SJCRH30 (cell line): ENCODE results near the gene DIO3. TPM values are rescaled to one million over a fixed set of nuclear protein-coding genes. Genes with fewer than 3 reads are reported as not detected.

ENCODE experiments used
- DNase-seq, 2 experiments: peaks; one replicate each; pipeline ENCODE4 v3.0.0-alpha.2; 2015 to 2020
- H3K27ac ChIP-seq: fragments of 250-450 bp; sonication (Bioruptor Pico); 2 replicates; pipeline ENCODE4 v1.5.1; 2020; ENCODE audit warnings: mild to moderate bottlenecking, moderate library complexity
- H3K27me3 ChIP-seq: fragments of 250-450 bp; sonication (Bioruptor Pico); 2 replicates; pipeline ENCODE4 v1.5.1; 2020; ENCODE audit warnings: mild to moderate bottlenecking, moderate library complexity
- H3K36me3 ChIP-seq: fragments of 250-450 bp; sonication (Bioruptor Pico); 2 replicates; pipeline ENCODE4 v1.5.1; 2020; ENCODE audit warnings: mild to moderate bottlenecking, moderate library complexity
- H3K4me1 ChIP-seq: fragments of 250-450 bp; sonication (Bioruptor Pico); 2 replicates; pipeline ENCODE4 v1.5.1; 2020; ENCODE audit warnings: mild to moderate bottlenecking, moderate library complexity
- H3K4me3 ChIP-seq: fragments of 250-450 bp; sonication (Bioruptor Pico); 2 replicates; pipeline ENCODE4 v1.5.1; 2020; ENCODE audit warnings: mild to moderate bottlenecking, moderate library complexity
- H3K9me3 ChIP-seq: fragments of 250-450 bp; sonication (Bioruptor Pico); replicated peaks from 2 replicates; pipeline ENCODE4 v1.5.1; 2020; ENCODE audit warnings: mild to moderate bottlenecking, moderate library complexity
- total RNA-seq: library from RNA; depleted of rRNA; stranded (reverse); fragments of >200 nt; shearing (Covaris generic); gene quantifications from 2 replicates; pipeline ENCODE4 v1.2.3, GENCODE V29; 2014; rRNA removed

DIO3 gene
- total RNA-seq, 1 experiment from 2014 or later = not detected

DNA sequence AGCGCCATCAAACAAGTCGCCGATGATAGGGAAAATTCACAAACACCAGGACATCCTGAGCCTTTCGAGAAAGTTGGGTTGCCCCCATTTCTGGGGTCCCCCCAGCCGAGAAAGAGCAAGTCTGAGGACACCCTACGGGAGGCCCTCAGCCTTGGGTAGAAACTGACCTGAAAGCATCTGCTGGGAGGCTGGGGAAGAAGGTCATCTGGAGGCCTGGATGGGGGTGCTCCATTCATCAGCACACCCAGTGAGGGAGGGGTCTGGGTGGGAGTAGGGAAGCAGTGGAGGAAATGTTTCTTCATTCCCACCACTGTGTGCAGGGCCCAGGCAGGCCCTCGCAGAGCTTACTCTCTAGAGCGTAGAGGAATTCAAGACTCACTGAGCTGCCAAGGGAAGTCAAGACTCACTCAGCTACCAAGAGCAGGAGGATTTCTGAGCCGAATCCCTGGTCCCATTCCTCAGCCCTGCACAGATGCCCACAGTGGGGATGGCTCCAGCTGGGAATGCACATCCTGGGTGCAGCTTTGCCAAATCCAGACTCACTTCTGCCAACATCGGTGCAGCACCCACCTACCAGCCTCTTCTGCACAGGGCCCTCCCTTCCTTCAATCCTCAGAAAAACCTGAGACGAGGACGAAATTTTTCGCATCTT lies 38.1 kb downstream of the DIO3 start:
- Histone ChIP-seq H3K27me3 (no peaks in the 10 kb centered on the region), H3K27ac (no peak overlapping the region), H3K4me3 (no peak overlapping the region), H3K36me3 (no peaks in the 10 kb centered on the region), H3K4me1 (no peaks in the 10 kb centered on the region), H3K9me3 (no peaks in the 10 kb centered on the region)
- no peak for DNase-seq

DNA sequence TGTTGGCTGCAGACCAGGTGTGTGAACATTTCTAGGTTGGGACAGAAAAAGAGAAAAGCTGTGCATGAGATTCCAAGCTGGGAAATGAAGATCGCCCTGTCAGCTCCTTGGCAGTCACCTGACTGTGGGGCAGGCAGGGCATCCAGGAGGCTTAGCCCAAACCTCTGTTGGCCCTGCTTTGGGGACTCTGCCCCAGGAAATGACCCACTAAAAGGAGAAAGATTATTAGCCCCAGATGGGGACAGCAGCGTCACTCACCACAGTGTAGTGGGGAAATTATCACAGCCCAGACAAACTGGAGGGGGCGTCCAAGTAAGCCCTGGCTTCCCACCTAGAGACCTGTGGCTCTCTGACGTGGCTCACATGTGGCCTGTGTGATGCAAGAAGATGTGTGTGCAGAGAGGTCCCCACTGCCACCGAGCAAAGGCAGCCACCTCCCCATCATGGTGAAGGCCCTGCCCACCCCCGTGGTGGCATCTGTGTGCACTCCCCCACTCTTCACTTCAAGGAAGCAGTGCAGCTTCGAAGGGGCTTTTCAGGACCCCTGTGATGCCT lies 39.1 kb downstream of the DIO3 start:
- Histone ChIP-seq H3K36me3 (no peaks in the 10 kb centered on the region), H3K4me3 (no peak overlapping the region), H3K4me1 (peaks cover 8% of the 10 kb centered on the region), H3K27ac (no peak overlapping the region), H3K27me3 (no peaks in the 10 kb centered on the region), H3K9me3 (no peaks in the 10 kb centered on the region)
- no peak for DNase-seq

DNA sequence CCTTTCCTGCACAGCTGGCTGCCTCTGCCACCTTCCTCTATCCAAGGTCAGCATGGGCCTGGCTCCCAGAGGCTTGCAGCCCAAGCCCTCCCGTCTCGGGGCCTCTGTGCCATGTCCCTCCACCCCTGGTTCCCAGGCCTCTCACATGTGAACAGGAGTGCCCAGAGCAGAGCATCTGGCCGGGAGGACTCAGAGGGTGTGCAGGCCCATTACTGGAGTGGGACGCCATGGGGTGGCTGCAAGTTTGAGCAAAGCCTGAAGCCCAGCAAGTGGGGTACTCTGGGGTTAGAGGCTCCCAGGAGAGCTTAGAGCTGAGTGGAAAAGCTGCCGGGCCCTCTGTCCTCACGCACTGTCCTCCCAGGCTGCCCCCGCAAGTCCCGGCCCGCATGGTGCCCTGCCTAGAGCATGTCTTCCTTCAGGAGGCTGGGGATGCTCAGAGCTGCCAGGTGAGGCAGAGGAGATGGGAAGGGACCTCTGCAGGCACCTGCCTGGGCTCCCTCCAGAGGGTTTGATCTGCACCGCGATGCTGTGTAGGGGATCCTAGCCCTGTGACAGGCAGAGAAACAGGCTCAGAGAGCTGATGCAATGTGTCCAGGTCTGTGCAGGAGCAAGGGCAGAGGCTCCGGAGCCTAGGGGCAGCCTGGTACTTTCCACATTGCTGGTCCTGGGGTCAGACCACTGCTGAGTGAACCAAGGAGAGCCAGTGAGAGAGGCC lies 39.8 kb downstream of the DIO3 start:
- DNase-seq = no peak
- no peak overlapping the region for H3K27ac ChIP-seq
- H3K4me1 ChIP-seq = peaks cover 14% of the 10 kb centered on the region
- H3K4me3 ChIP-seq = no peak overlapping the region
- H3K27me3 ChIP-seq = no peaks in the 10 kb centered on the region
- H3K36me3 ChIP-seq = no peaks in the 10 kb centered on the region
- no peaks in the 10 kb centered on the region for H3K9me3 ChIP-seq

DNA sequence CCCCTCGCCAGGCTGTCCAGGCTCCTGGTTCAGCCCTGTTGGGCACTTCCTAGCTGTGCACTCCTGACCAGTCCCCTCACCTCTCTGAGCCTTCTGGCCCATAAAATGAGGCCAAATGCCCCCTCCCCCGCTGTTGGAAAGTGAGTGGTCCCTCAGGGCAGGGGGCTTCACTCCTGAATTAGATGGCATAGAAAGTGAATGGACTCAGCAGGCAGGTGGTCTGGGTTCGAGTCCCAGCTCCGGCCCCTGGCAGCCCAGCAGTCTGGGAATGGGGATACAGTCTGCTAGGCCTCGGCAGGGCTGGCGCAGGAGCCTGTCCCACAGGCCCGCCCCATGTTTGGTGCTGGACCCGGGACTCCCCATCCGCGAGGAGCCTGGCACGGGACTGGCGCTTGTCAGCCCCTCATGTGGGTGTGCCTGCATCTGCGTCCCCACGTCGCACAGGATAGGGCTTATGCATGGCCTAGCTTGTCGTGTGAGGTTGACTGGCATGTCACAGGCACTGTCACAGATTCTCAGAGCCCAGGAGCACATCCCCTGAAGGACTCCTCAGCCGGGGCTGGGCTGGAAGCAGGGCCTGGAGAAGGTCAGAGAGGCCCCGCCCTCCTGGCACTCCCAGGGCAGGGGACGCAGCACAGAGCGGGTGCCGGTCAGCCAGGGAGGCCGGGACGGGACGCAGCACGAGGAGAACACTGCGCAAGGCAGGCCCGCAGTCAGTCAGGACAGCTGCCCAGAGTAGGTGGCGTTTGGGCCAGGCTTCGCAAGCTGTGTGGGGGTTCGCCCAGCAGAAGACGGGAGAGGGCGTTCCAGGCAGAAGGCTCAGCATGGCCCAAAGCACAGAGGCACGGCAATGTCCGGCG lies 40.5 kb downstream of the DIO3 start:
- Histone ChIP-seq H3K4me1 (peaks cover 14% of the 10 kb centered on the region), H3K36me3 (no peaks in the 10 kb centered on the region), H3K9me3 (no peaks in the 10 kb centered on the region), H3K27me3 (no peaks in the 10 kb centered on the region), H3K4me3 (no peak overlapping the region), H3K27ac (no peak overlapping the region)
- no peak for DNase-seq

DNA sequence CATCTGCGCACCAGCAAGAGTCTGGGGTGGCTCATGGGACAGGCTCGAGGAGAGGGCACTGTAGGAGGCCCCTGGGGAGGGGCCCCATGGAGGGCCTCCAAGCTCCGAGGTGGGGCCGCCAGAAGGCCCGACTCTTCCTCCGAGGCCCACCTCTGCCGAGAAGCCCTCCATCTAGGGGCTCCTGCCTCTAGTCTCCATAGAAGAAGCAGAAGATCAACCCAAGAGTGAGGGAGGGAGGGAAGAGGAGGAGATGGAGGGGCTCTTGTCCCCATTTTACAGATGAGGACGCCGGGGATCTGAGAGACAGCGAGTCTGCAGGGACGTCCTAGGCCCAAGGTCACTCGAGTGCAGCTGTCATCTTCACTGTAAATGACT lies 41.2 kb downstream of the DIO3 start:
- H3K9me3 ChIP-seq = no peaks in the 10 kb centered on the region
- no peak for DNase-seq
- H3K4me3 ChIP-seq = no peak overlapping the region
- H3K27me3 ChIP-seq = no peaks in the 10 kb centered on the region
- H3K4me1 ChIP-seq = peaks cover 14% of the 10 kb centered on the region
- H3K27ac ChIP-seq = no peak overlapping the region
- H3K36me3 ChIP-seq = no peaks in the 10 kb centered on the region

DNA sequence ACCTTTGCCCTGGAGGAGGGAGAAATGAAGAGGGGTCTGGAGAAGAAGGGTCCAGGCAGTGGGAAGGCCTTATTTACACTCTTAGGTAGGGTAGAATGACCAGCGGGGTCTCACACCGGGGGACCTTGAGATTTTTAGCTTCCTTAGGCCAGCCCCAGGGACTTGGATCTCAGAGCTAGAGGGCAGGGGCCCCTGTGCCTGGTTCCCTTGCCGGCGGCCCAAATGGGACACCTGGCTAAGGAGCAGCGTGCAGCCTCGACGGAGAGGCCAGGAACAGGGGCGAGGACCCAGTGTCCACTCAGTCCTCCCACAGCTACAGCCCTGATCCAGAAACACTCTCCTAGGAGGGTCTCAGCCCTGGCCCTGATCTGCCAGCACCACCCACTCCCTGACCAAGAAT lies 41.8 kb downstream of the DIO3 start:
- DNase-seq = no peak
- H3K27ac ChIP-seq = no peak overlapping the region
- peaks cover 14% of the 10 kb centered on the region for H3K4me1 ChIP-seq
- no peaks in the 10 kb centered on the region for H3K27me3 ChIP-seq
- H3K9me3 ChIP-seq = no peaks in the 10 kb centered on the region
- H3K4me3 ChIP-seq = no peak overlapping the region
- H3K36me3 ChIP-seq = no peaks in the 10 kb centered on the region

DNA sequence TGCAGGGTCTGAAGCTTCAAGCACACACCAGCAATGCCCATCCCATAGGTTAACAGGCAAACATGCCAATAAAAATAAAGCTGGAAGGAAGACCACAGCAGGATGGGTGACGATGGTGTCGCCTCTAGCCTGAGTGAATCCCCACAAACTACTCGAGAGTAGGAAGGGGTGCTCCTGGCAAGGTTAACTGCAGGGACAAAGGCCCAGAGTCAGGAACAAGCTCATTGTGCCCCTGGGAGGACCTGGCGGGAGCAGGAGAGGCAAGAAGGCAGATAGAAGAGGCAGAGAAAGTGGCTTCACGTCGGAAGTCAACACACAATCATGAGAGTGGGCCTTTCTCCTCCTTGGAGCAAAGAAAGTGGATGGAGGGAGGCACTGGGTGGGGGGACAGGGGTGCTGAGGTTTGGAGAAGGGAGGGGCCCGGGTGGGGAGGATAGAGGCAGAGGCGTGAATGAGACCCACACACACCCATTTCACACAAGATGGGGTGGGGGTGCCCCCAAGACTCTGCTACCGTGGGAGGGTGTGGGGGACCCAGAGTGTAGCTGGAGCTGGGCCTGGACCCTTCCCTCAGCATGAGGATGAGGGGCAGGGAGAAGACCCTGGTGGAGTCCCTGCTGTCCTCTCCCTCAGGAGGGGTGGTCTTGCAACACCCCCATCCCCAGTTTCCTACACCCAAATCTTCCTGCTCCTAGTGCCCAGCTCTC lies 43.1 kb downstream of the DIO3 start:
- no peaks in the 10 kb centered on the region for H3K27me3 ChIP-seq
- no peaks in the 10 kb centered on the region for H3K36me3 ChIP-seq
- peak overlapping the region; percentile 33; the same call in 1 of the 2 replicates for H3K27ac ChIP-seq

DNA sequence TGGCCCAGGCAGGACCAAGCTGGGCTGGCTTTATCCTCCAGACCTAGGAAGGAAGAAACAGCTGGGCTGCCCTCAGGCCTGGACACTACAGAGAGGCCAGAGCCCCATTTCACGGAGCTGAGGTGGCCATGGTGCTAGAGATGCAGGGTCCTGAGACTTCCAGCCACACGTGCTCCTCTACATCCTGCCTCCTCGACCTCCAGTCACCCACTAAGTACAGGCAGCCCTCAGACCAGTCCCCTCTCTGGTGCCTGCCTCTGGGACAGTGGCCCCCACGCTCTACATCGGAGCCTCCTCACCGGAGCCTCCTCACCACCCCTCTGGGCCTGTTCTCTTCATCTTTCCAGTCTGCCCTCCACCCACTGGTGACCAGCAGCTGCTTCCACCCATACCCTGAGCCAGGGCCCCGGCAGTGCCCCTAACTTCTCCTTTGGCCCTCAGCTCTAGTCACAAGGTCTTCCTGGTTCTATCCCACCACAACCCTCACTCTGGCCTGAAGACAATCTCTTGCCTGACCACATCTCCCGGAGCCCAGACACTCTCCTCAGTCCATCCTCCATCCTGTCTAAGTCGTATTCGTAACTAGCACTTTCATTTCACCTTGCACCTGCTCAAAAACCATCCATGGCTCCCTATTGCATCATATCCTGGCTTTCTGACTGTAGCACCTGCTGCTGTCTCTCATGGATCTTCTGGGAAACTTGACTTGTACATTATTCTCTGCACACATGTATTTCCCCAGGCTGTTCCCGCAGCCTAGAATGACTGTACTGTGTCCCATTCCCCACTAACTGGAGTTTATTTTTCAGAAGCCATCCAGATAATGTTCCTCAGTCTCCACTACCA lies 43.9 kb downstream of the DIO3 start:
- peak overlapping the region; percentile 33; the same call in 1 of the 2 replicates for H3K27ac ChIP-seq
- no peaks in the 10 kb centered on the region for H3K36me3 ChIP-seq
- DNase-seq = peak; percentile 57 to 84
- peaks cover 14% of the 10 kb centered on the region for H3K4me1 ChIP-seq
- no peak overlapping the region for H3K4me3 ChIP-seq
- H3K27me3 ChIP-seq = no peaks in the 10 kb centered on the region
- H3K9me3 ChIP-seq = no peaks in the 10 kb centered on the region

More for the DNA sequence above, 43.1 kb downstream of the DIO3 start:
- Histone ChIP-seq H3K9me3 (no peaks in the 10 kb centered on the region), H3K4me3 (no peak overlapping the region), H3K4me1 (peaks cover 14% of the 10 kb centered on the region)
- DNase-seq = no peak

DNA sequence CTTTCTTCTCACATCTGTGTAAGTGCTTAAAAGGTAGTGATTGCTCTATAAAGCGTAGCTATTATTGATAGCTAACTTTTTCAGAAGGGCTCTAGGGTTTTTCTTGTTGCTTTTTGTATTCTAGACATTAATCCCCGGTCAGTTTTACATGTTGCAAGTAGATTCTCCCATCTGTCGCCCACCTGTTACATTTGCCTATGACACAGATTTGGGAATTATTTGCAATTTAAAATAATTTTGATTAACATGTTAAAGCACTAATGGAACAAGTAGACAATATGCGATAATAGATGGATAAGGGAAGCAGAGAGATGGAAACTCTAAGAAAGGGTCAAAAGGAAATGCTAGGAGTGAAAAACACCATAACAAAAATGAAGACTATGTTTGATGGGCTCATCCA lies 44.5 kb downstream of the DIO3 start:
- H3K27ac ChIP-seq = peak overlapping the region; percentile 33; the same call in 1 of the 2 replicates

More for the DNA sequence above, 44.5 kb downstream of the DIO3 start:
- H3K36me3 ChIP-seq = no peaks in the 10 kb centered on the region
- no peak for DNase-seq
- peaks cover 14% of the 10 kb centered on the region for H3K4me1 ChIP-seq
- H3K27me3 ChIP-seq = no peaks in the 10 kb centered on the region
- H3K4me3 ChIP-seq = no peak overlapping the region
- H3K9me3 ChIP-seq = no peaks in the 10 kb centered on the region

Other genes with a start within 250 kb of the DIO3 start
- 138 and 161 TPM in 2 replicates for gene PPP2R5C, start 200.2 kb downstream of the DIO3 start, total RNA-seq